Natural killer cell (primary cell): ENCODE data around the gene TTC7B. TPM values are rescaled to one million over a fixed set of nuclear protein-coding genes. Genes with fewer than 3 reads are reported as not detected.

Experiments used
- ATAC-seq, 3 donors: fragments of 150-1000 bp in 2 of 3; fragments of 200-7000 bp in 1 of 3; cut with Tn5 transposase; 1 replicate in 1 of 3; 2 replicates in 2 of 3; pipeline ENCODE4 v1.10.0; 2021; ENCODE audit warnings: mild to moderate bottlenecking in 2 of 3, moderate library complexity in 2 of 3
- DNase-seq, 2 donors: peaks; one replicate each; pipeline versions ENCODE4 v3.0.0 to v3.0.0-alpha.2; 2013 to 2021; ENCODE audit warnings: mixed read lengths in 1 of 2
- H3K27ac ChIP-seq: one replicate; pipeline ENCODE4 v1.5.1; 2013; ENCODE audit warnings: mild to moderate bottlenecking, low read length
- H3K27me3 ChIP-seq: one replicate; pipeline ENCODE4 v1.6.1; 2013; ENCODE audit warnings: low read length; ENCODE audit not compliant: control insufficient read depth, insufficient read depth
- H3K36me3 ChIP-seq: one replicate; pipeline ENCODE4 v1.6.1; 2013; ENCODE audit warnings: low read length; ENCODE audit not compliant: control insufficient read depth, insufficient read depth
- H3K4me1 ChIP-seq: one replicate; pipeline ENCODE4 v1.6.1; 2013; ENCODE audit warnings: low read length; ENCODE audit not compliant: control insufficient read depth, insufficient read depth
- H3K4me3 ChIP-seq: one replicate; pipeline ENCODE4 v1.5.1; 2013; ENCODE audit warnings: low read length
- H3K9me3 ChIP-seq: one replicate; pipeline ENCODE4 v1.6.1; 2013; ENCODE audit warnings: low read length; ENCODE audit not compliant: control insufficient read depth, insufficient read depth
- H3K27ac Mint-ChIP-seq, 2 donors: one replicate each; pipeline ENCODE4 v1.8.0; 2022; ENCODE audit warnings: mild to moderate bottlenecking in 2 of 2, mixed read lengths in 2 of 2, moderate library complexity in 1 of 2
- H3K27me3 Mint-ChIP-seq, 2 donors: one replicate each; pipeline ENCODE4 v1.8.0; 2022; ENCODE audit warnings: low read depth in 2 of 2, mixed read lengths in 2 of 2
- H3K36me3 Mint-ChIP-seq: one replicate; pipeline ENCODE4 v1.8.0; 2022; ENCODE audit warnings: mixed read lengths
- H3K4me1 Mint-ChIP-seq, 2 donors: one replicate each; pipeline ENCODE4 v1.8.0; 2022; ENCODE audit warnings: mixed read lengths in 2 of 2
- H3K4me3 Mint-ChIP-seq: one replicate; pipeline ENCODE4 v1.8.0; 2022; ENCODE audit warnings: mild to moderate bottlenecking, moderate library complexity, mixed read lengths
- H3K9me3 Mint-ChIP-seq, 2 donors: one replicate each; pipeline ENCODE4 v1.8.0; 2022; ENCODE audit warnings: mixed read lengths in 2 of 2
- WGBS: methylation state at CpG from one replicate; pipeline ENCODE4 v1.1.7; 2013; ENCODE audit warnings: missing lambda C conversion rate; ENCODE audit not compliant: insufficient coverage; 5-methylcytosine and 5-hydroxymethylcytosine counted together
- intact Hi-C: fragments of 100-400 bp; cut with micrococcal nuclease; formaldehyde crosslinking; loops from one replicate; pipeline ENCODE4 v1.14.2; 2022
- total RNA-seq, 4 donors: library from RNA; stranded (reverse); fragments of 120-200 nt in 1 of 4; gene quantifications; one replicate each; pipeline versions ENCODE4 v1.2.3 to v1.2.4, GENCODE V29; 2013 to 2022
- TF ChIP-seq, protein P1 (sequence below): fragments of 200-600 bp; IDR thresholded peaks from one replicate; pipeline ENCODE4 v1.8.0; 2022; ENCODE audit warnings: antibody characterized with exemption

The TTC7B gene
- total RNA-seq, 3 donors from 2014 or later (not counting 1 experiment from before 2014, with no cell fraction given): 1.7 to 17.2 (median 5.9) TPM

DNA sequence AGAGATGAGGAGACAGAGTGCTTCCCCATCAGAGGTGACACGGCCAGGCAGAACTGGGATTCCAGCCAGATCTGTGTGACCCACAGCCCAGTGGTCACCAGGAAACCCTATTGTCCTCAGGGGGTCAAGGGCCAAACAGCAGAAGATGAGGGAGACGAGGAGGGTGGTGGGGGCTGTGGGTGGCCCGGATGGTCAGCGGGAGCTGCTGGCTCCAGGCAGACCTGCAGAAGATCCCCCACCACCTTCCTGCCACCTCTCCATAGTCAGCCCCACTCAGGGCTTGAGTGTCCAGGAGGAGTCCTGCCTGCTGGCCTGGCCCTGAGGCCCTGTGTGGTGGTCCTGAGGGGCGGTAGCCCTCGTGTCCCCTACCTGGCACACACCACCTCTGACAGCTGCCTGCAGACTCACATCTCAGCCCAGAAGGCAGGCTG is 282.6 kb downstream of the TTC7B start:
- DNase-seq: no peak
- Mint-ChIP-seq H3K4me1 (peaks cover 0 to 16% of the 10 kb centered on the region in 2 donors), H3K4me3 (no peak overlapping the region), H3K27me3 (peaks cover 0 to 10% of the 10 kb centered on the region in 2 donors), H3K36me3 (no peaks in the 10 kb centered on the region), H3K27ac (no peak overlapping the region), H3K9me3 (no peaks in the 10 kb centered on the region)
- peaks cover 10% of the 10 kb centered on the region for H3K4me1 ChIP-seq
- intact Hi-C loops: no loop called here
- H3K27ac ChIP-seq: no peak overlapping the region
- H3K4me3 ChIP-seq: no peak overlapping the region
- ATAC-seq: peak in 1 of 3 donors; percentile 17
- no peaks in the 10 kb centered on the region for H3K27me3 ChIP-seq
- H3K36me3 ChIP-seq: no peaks in the 10 kb centered on the region
- 72% methylated on average over 6 of the region's 6 CpGs for WGBS
- H3K9me3 ChIP-seq: no peaks in the 10 kb centered on the region
- TF ChIP-seq, protein P1, sequence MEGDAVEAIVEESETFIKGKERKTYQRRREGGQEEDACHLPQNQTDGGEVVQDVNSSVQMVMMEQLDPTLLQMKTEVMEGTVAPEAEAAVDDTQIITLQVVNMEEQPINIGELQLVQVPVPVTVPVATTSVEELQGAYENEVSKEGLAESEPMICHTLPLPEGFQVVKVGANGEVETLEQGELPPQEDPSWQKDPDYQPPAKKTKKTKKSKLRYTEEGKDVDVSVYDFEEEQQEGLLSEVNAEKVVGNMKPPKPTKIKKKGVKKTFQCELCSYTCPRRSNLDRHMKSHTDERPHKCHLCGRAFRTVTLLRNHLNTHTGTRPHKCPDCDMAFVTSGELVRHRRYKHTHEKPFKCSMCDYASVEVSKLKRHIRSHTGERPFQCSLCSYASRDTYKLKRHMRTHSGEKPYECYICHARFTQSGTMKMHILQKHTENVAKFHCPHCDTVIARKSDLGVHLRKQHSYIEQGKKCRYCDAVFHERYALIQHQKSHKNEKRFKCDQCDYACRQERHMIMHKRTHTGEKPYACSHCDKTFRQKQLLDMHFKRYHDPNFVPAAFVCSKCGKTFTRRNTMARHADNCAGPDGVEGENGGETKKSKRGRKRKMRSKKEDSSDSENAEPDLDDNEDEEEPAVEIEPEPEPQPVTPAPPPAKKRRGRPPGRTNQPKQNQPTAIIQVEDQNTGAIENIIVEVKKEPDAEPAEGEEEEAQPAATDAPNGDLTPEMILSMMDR: no peak

DNA sequence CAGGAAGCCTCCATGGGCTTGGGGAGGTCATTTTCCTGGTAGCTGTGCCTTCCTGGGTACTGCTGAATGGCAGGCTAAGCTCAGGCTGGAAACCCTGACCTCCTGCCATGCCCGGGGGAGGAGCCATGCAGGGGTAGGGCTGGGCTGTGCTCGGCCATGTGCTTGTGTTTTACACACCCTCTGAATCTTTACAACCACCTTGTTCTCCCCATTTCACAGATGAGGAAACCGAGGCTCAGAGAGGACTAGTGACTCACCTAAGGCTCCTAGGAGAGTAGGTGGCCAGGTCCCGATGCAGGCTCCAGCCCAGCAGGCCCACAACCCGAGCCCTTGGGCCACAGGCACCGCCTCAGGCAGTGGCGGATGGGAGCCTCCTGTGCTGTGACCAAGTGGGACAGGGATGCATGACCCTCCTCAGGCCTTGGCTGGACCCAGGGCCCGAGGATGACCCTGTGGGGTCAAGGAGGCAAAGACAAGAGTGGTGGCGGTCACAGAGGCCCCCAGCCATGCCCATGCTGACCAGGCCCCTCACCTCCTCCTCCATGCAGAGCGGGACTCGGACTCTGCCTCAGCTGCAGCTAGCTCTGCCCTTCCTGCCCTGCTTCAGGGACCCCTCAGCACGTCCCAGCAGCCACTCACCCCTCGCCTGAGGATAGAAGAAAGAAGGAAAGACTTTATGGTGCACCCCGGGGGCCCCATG is 283.3 kb downstream of the TTC7B start:
- Mint-ChIP-seq H3K4me3 (no peak overlapping the region), H3K27me3 (peaks cover 0 to 12% of the 10 kb centered on the region in 2 donors), H3K36me3 (no peaks in the 10 kb centered on the region), H3K4me1 (peaks cover 0 to 16% of the 10 kb centered on the region in 2 donors), H3K27ac (no peak overlapping the region), H3K9me3 (no peaks in the 10 kb centered on the region)
- 87% methylated on average over 14 of the region's 14 CpGs for WGBS
- no peaks in the 10 kb centered on the region for H3K9me3 ChIP-seq
- TF ChIP-seq, protein P1: no peak
- DNase-seq: no peak
- no peak overlapping the region for H3K4me3 ChIP-seq
- peak in 1 of 3 donors; percentile 21 for ATAC-seq
- intact Hi-C loops: no loop called here
- peaks cover 10% of the 10 kb centered on the region for H3K4me1 ChIP-seq
- no peaks in the 10 kb centered on the region for H3K27me3 ChIP-seq
- H3K36me3 ChIP-seq: no peaks in the 10 kb centered on the region
- no peak overlapping the region for H3K27ac ChIP-seq

DNA sequence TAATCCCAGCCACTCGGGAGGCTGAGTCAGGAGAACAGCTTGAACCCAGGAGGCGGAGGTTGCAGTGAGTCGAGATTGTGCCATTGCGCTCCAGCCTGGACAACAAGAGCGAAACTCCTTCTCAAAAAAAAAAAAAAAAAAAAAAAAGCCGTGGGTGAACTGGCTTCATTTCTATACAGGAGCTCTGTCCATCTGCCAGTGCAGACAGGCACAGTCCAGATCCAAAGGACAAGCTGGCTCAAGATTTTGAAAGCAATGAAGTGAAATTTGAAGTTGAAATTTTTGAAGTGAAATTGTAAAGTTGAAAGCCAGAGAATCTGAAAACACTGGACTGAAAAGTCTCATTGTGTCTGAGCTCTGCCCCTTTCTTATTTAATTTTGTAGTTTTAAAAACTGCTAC is 284.7 kb downstream of the TTC7B start:
- H3K36me3 ChIP-seq: no peaks in the 10 kb centered on the region
- peaks cover 10% of the 10 kb centered on the region for H3K4me1 ChIP-seq
- Mint-ChIP-seq H3K4me1 (peaks cover 0 to 12% of the 10 kb centered on the region in 2 donors), H3K9me3 (no peaks in the 10 kb centered on the region), H3K27ac (no peak overlapping the region), H3K36me3 (no peaks in the 10 kb centered on the region), H3K4me3 (no peak overlapping the region), H3K27me3 (peaks cover 0 to 12% of the 10 kb centered on the region in 2 donors)
- no peak overlapping the region for H3K4me3 ChIP-seq
- H3K9me3 ChIP-seq: no peaks in the 10 kb centered on the region
- TF ChIP-seq, protein P1: no peak
- no peak for DNase-seq
- H3K27ac ChIP-seq: no peak overlapping the region
- no peak for ATAC-seq
- intact Hi-C loops: no loop called here
- WGBS: 96% methylated on average over 5 of the region's 6 CpGs
- no peaks in the 10 kb centered on the region for H3K27me3 ChIP-seq

DNA sequence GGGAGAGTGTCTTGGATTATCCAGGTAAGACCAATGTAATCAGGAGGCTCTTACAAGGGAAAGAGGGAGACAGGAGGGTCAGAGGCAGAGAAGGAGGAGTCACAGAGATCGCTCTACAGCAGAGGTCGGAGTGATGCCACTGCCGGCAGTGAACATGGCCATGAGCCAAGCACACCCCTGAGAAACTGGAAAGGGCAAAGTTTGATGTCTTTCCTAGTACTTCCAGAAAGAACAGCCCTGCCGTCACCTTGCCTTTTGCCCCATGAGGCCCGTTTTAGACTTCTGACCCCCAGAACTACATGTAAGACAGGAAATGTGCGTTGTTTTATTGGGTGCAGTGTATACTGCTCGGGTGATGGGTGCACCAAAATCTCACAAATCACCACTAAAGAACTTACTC is 285.7 kb downstream of the TTC7B start:
- TF ChIP-seq, protein P1: no peak
- H3K36me3 ChIP-seq: no peaks in the 10 kb centered on the region
- WGBS: 85% methylated on average over 5 of the region's 7 CpGs
- H3K4me3 ChIP-seq: no peak overlapping the region
- H3K4me1 ChIP-seq: peaks cover 10% of the 10 kb centered on the region
- H3K27me3 ChIP-seq: no peaks in the 10 kb centered on the region
- H3K27ac ChIP-seq: no peak overlapping the region
- peaks cover 0 to 10% of the 10 kb centered on the region in 2 donors for H3K4me1 Mint-ChIP-seq
- no peak overlapping the region for H3K4me3 Mint-ChIP-seq
- no peak for ATAC-seq
- peaks cover 0 to 12% of the 10 kb centered on the region in 2 donors for H3K27me3 Mint-ChIP-seq
- H3K9me3 Mint-ChIP-seq: no peaks in the 10 kb centered on the region
- H3K27ac Mint-ChIP-seq: no peak overlapping the region
- DNase-seq: no peak
- no peaks in the 10 kb centered on the region for H3K9me3 ChIP-seq
- no peaks in the 10 kb centered on the region for H3K36me3 Mint-ChIP-seq
- intact Hi-C loops: no loop called here
